NB4 (cell line): ENCODE data around the gene PSAPL1.

Experiments
- DNase-seq: peaks from one replicate; pipeline ENCODE4 v3.0.0; 2010; ENCODE audit warnings: low read depth
- H3K4me3 ChIP-seq: one replicate; pipeline ENCODE4 v1.5.1; 2011; ENCODE audit warnings: mild to moderate bottlenecking, low read depth, low read length, moderate library complexity
- CTCF ChIP-seq: IDR thresholded peaks from one replicate; pipeline ENCODE4 v1.5.1; 2012; ENCODE audit warnings: low read depth, low read length
- MYC ChIP-seq: IDR thresholded peaks from 2 replicates; pipeline ENCODE4 v1.6.1; 2011; ENCODE audit warnings: low read depth, low read length
- POLR2A ChIP-seq: IDR thresholded peaks from 2 replicates; pipeline ENCODE4 v1.6.1; 2011; ENCODE audit warnings: mild to moderate bottlenecking; ENCODE audit not compliant: insufficient read length; ENCODE audit errors: extremely low read depth
- TF ChIP-seq, protein P1 (sequence below): IDR thresholded peaks from 2 replicates; pipeline ENCODE4 v1.6.1; 2011; ENCODE audit warnings: low read depth, low read length

PSAPL1 gene

DNA sequence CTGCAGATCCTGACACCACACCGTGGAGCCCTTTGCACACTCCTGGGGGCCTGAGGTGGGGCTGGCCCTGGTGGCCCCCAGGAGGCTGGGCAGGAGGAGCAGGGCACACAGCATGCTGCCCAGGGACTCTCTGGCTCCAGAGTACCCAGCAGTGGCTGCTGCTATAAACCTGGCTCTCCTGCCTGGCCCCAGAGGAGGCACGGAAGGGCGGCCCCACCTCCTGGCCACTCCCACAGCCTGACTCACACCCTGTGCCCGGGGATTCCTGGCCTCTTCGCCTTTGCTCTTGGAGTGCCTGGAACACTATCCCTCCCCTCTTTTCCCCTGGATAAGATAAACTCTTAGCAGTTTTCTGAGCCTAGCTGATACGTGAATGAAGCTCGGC is at the start of gene PSAPL1:
TSS of gene PSAPL1 (minus strand) at position 165 of the 385 bp plus-strand sequence. CDS start at position 114, 51 bp downstream.
- DNase-seq, result peak; percentile 17
- no peak within 1 kb of the TSS for H3K4me3 ChIP-seq
- no peak for TF ChIP-seq CTCF
- TF ChIP-seq POLR2A, result no peak
- TF ChIP-seq MYC, result no peak
- TF ChIP-seq, protein P1, sequence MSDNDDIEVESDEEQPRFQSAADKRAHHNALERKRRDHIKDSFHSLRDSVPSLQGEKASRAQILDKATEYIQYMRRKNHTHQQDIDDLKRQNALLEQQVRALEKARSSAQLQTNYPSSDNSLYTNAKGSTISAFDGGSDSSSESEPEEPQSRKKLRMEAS, result no peak

DNA sequence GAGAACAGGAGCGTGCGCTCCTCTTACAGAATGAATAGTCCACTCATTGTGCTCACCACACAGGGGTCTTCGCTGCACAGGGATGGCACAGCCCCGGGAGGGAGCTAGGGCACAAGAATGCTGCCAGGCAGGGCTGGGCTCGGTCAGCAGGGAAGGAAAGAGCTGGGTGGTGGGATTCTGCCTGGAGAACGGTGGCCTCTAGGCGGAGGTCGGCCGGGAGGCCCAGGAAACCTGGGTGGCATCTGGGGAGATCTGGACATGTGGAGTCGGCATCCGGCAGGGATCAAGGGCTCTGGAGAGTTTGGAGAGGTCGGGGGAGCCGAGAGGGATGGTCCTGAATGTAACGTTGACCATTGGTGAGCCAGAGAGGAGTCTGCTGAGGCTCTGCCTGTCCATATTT is 46.5 kb upstream of the PSAPL1 start:
- TF ChIP-seq, protein P1, result no peak
- no peak overlapping the region for H3K4me3 ChIP-seq
- DNase-seq, result no peak

DNA sequence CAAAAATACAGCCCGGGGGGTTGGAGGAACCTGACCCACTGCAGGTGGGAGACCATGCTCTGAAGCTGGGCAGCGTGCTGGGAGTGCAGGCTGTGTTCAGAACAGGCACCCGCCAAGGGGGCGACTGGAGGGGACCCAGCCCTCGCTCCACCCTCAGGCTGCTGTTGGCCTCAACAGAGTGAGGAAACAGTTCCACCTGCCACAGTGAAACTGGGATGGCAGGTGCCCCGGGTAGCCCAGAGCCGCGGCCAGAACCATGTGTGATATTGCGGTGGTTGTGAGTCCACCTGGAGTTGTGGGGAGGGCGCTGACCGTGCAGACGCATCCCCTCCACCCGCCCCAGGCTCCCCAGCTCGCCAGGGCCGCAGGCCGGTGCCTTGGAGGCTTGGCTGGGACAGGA is 45.7 kb upstream of the PSAPL1 start:
- no peak for DNase-seq
- no peak for TF ChIP-seq CTCF
- TF ChIP-seq MYC, result no peak
- no peak for TF ChIP-seq POLR2A
- TF ChIP-seq, protein P1, result no peak

GRCh38 chr4:7478665-7479064 is 43.9 kb upstream of the PSAPL1 start:
- DNase-seq, result no peak
- no peak for TF ChIP-seq CTCF
- TF ChIP-seq, protein P1, result no peak
- no peak overlapping the region for H3K4me3 ChIP-seq

More for the DNA sequence above, 45.7 kb upstream of the PSAPL1 start:
- no peak overlapping the region for H3K4me3 ChIP-seq

DNA sequence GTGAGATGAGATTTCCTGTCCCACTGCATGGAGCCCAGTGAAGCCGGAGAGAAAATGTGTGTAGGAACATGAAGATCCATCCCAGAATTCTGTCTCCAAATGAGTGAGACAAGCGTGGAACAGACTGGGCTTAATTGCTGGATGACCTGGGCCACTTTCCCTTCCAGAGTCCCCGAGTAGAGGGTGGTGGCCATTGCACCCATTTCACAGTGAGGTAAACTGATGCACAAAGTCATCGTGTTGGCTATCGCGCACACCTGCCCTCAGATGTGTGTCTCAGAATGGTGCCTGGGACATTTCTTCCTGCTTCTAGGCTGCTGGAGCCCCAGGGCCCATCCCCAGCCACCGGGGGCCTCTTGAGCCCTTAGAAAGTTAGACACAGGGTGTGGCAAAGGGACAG is 43.0 kb upstream of the PSAPL1 start:
- no peak for DNase-seq
- no peak overlapping the region for H3K4me3 ChIP-seq
- TF ChIP-seq POLR2A, result no peak
- TF ChIP-seq, protein P1, result no peak
- TF ChIP-seq MYC, result no peak
- TF ChIP-seq CTCF, result no peak

DNA sequence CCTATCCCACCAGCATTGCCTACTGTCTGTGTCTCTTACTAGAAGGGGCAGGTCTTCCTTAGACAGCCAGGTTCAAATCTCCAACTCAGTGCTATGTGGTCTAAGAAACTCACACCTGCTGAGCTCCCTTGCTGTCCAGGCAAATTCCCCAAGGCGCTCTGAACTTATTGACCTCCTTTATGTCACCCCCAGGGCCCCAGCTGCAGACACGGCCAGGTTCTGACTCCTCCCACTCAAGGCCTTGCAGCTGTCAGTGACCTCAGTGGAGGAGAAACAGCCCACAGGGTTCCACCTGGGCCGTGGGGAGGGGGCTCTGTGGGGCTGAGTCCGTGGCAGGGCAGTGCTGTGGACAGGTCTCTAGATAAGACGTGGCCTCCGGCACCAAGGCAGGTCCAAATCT is 42.1 kb upstream of the PSAPL1 start:
- no peak overlapping the region for H3K4me3 ChIP-seq
- TF ChIP-seq POLR2A (no peak), CTCF (no peak), MYC (no peak)
- TF ChIP-seq, protein P1, result no peak
- DNase-seq, result no peak
